ENCODE results near the gene GAGE12H.
"Not testable (repeated sequence)": the region's sequence is repeated elsewhere in the genome, so short reads cannot be mapped to it uniquely, and the experiment has no call there.

The GAGE12H gene
- 0 reads per million in 2 donors for total RNA-seq

- DNase-seq: not testable (repeated sequence)
These were observed at the start of gene GAGE12H for GRCh38 chrX:49579649-49580048. TSS of gene GAGE12H (plus strand) at chrX:49579949. CDS start at chrX:49581104, 1,155 bp downstream.

DNA sequence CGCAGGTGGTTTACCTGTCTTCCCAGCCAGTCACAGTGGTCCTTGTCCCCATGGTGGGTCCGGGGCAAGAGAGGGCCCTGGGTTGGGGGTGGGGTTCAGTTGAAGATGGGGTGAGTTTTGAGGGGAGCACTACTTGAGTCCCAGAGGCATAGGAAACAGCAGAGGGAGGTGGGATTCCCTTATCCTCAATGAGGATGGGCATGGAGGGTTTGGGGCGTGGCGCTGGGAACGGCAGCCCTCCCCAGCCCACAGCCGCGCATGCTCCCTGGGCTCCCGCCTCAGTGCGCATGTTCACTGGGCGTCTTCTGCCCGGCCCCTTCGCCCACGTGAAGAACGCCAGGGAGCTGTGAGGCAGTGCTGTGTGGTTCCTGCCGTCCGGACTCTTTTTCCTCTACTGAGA is 47.9 kb upstream of the GAGE12H start, which contains the start of gene GAGE12C:
Gene GAGE12C, plus strand, starts transcription at position 301 of the 400 bp plus-strand sequence. CDS start 1,155 bp downstream, outside the sequence.
- not testable (repeated sequence) for DNase-seq

DNA sequence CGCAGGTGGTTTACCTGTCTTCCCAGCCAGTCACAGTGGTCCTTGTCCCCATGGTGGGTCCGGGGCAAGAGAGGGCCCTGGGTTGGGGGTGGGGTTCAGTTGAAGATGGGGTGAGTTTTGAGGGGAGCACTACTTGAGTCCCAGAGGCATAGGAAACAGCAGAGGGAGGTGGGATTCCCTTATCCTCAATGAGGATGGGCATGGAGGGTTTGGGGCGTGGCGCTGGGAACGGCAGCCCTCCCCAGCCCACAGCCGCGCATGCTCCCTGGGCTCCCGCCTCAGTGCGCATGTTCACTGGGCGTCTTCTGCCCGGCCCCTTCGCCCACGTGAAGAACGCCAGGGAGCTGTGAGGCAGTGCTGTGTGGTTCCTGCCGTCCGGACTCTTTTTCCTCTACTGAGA is 38.3 kb upstream of the GAGE12H start, which contains the start of gene GAGE12D:
Gene GAGE12D, plus strand, starts transcription at position 301 of the 400 bp plus-strand sequence. CDS start 1,155 bp downstream, outside the sequence.
- DNase-seq: not testable (repeated sequence)

GRCh38 chrX:49550989-49551388 is 28.8 kb upstream of the GAGE12H start, which contains the start of gene GAGE12E:
TSS of gene GAGE12E (plus strand) at chrX:49551289. CDS start at chrX:49552444, 1,155 bp downstream.
- DNase-seq: not testable (repeated sequence)

DNA sequence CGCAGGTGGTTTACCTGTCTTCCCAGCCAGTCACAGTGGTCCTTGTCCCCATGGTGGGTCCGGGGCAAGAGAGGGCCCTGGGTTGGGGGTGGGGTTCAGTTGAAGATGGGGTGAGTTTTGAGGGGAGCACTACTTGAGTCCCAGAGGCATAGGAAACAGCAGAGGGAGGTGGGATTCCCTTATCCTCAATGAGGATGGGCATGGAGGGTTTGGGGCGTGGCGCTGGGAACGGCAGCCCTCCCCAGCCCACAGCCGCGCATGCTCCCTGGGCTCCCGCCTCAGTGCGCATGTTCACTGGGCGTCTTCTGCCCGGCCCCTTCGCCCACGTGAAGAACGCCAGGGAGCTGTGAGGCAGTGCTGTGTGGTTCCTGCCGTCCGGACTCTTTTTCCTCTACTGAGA is 19.2 kb upstream of the GAGE12H start, which contains the start of gene GAGE12F:
Gene GAGE12F, plus strand, starts transcription at position 301 of the 400 bp plus-strand sequence. CDS start 1,155 bp downstream, outside the sequence.
- not testable (repeated sequence) for DNase-seq

DNA sequence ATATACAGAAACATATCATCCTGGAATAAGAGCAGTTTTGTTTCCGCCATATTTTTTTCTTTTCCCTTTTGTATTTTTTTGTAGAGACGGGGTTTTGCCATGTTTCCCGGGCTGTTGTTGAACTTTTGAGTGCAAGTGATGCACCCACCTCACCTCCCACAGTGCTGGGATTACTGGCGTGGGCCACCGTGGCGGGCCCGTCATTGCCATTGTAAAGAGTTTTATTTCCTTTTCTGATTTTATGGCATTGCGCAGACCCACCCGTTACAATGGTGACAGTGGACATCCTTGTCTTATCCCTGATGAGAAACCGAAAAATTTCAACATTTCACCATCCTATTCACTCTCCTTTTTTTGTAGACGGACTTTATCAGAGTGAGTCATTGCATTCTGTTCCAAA is 11.0 kb upstream of the GAGE12H start:
- DNase-seq: not testable (repeated sequence)

- DNase-seq: not testable (repeated sequence)
These were observed 10.6 kb upstream of the GAGE12H start for GRCh38 chrX:49569152-49569551.

DNA sequence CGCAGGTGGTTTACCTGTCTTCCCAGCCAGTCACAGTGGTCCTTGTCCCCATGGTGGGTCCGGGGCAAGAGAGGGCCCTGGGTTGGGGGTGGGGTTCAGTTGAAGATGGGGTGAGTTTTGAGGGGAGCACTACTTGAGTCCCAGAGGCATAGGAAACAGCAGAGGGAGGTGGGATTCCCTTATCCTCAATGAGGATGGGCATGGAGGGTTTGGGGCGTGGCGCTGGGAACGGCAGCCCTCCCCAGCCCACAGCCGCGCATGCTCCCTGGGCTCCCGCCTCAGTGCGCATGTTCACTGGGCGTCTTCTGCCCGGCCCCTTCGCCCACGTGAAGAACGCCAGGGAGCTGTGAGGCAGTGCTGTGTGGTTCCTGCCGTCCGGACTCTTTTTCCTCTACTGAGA is 9.6 kb upstream of the GAGE12H start, which contains the start of gene GAGE12G:
Gene GAGE12G, plus strand, starts transcription at position 301 of the 400 bp plus-strand sequence. CDS start 1,155 bp downstream, outside the sequence.
- DNase-seq: not testable (repeated sequence)

DNA sequence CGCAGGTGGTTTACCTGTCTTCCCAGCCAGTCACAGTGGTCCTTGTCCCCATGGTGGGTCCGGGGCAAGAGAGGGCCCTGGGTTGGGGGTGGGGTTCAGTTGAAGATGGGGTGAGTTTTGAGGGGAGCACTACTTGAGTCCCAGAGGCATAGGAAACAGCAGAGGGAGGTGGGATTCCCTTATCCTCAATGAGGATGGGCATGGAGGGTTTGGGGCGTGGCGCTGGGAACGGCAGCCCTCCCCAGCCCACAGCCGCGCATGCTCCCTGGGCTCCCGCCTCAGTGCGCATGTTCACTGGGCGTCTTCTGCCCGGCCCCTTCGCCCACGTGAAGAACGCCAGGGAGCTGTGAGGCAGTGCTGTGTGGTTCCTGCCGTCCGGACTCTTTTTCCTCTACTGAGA is 9.4 kb downstream of the GAGE12H start, which contains the start of gene GAGE2A:
Gene GAGE2A, plus strand, starts transcription at position 301 of the 400 bp plus-strand sequence. CDS start 1,155 bp downstream, outside the sequence.
- not testable (repeated sequence) for DNase-seq

- DNase-seq: not testable (repeated sequence)
These were observed 10.2 kb downstream of the GAGE12H start for GRCh38 chrX:49589769-49590478.

- DNase-seq: not testable (repeated sequence)
These were observed 10.7 kb downstream of the GAGE12H start for GRCh38 chrX:49590488-49590887.

DNA sequence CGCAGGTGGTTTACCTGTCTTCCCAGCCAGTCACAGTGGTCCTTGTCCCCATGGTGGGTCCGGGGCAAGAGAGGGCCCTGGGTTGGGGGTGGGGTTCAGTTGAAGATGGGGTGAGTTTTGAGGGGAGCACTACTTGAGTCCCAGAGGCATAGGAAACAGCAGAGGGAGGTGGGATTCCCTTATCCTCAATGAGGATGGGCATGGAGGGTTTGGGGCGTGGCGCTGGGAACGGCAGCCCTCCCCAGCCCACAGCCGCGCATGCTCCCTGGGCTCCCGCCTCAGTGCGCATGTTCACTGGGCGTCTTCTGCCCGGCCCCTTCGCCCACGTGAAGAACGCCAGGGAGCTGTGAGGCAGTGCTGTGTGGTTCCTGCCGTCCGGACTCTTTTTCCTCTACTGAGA is 19.0 kb downstream of the GAGE12H start, which contains the start of gene GAGE1:
Gene GAGE1, plus strand, starts transcription at position 301 of the 400 bp plus-strand sequence. CDS start 1,155 bp downstream, outside the sequence.
- DNase-seq: not testable (repeated sequence)

DNA sequence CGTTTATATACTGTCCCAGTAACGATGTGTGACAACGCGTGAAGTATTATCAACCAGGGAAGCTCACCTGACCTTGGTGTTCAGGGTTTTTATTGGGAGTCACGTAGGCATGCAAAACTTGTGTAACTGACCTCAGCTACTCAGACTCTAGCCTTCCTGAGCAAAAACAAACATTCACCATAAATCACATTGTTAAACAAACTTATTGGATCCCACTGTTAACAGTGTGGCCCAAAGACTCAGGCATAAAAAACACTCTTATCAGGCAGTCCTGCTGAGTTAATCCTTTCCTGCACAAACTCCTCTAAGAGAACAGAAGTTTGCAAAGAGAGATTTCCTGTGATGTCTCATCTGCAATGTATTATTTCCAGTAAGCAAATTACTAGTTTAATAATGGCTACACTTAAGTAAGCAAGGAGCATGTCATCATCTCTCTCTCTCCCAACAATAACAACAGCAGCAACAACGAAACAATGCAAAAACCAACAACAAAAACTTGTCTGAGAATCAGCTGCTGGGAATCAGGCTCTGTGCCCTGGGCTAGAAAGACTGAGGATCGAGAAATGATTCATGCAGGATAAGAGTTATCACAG is 31.1 kb downstream of the GAGE12H start:
- DNase-seq: no peak

GRCh38 chrX:49618574-49618973 is 38.8 kb downstream of the GAGE12H start:
- no peak for DNase-seq

DNA sequence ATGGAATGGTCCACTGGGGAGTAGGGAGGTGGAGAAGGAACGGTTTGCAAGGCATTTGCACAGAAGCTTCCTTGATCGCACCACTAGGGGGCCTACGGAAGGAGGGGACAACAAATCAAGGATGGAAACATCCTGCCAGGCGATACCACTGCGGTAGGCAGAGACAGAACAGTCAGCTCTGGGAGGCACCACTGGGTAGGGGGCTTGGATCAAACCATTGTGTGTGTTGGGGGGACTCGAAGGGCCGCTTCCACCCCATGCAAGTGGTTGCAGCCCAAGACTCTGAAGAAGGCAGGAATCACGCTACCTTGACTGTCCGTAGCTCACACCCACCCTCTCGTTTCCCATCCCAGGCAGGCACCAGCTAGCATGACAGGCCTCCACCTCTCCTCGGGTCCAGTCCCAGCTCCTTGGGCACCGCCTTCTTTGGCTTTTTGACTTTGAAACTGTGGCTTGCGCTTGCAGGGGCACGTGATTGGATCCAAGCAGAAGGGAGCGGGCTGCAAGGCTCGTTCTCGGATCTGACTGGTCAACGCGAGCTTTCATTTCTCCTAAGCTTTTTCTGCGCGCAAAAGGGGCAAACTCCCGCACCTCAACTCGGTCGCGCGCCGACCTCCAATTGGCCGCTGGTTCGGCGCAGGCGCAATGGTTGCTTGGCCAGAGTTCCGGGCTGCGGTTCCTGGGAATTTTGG is 47.5 kb downstream of the GAGE12H start:
- no peak for DNase-seq
